RWPE1 (cell line): ENCODE measurements around the gene LRRC8A.
A peak's percentile ranks its signal among the peaks of the same experiment; 100 is the strongest.

Experiments
- CTCF ChIA-PET: fragments of 350-600 bp; sonication (Branson Sonifier 250); formaldehyde crosslinking; extraction: SDS; loops from one replicate; lab custom pipeline; 2021; lab: Yijun Ruan, JAX
- POLR2A ChIA-PET: fragments of 400-600 bp; formaldehyde crosslinking; extraction: SDS; loops from one replicate; lab custom pipeline; 2020; ENCODE audit warnings: antibody characterized with exemption; ENCODE audit not compliant: low non-redundant PET; lab: Yijun Ruan, JAX
- DNase-seq: peaks from one replicate; pipeline ENCODE4 v3.0.0; 2012; ENCODE audit warnings: low spot score
- H3K27ac ChIP-seq: fragments of 450-650 bp; 2 replicates; pipeline ENCODE4 v1.5.1; 2017
- TF ChIP-seq, protein P1 (sequence below): fragments of 450-650 bp; conservative IDR thresholded peaks from 2 replicates; pipeline ENCODE4 v1.5.1; 2017; ENCODE audit warnings: low read depth, mild to moderate bottlenecking

Gene LRRC8A

GRCh38 chr9:128916745-128917144 lies 34.8 kb downstream of the LRRC8A start:
- DNase-seq = no peak
- POLR2A ChIA-PET = no interaction called here
- TF ChIP-seq, protein P1, sequence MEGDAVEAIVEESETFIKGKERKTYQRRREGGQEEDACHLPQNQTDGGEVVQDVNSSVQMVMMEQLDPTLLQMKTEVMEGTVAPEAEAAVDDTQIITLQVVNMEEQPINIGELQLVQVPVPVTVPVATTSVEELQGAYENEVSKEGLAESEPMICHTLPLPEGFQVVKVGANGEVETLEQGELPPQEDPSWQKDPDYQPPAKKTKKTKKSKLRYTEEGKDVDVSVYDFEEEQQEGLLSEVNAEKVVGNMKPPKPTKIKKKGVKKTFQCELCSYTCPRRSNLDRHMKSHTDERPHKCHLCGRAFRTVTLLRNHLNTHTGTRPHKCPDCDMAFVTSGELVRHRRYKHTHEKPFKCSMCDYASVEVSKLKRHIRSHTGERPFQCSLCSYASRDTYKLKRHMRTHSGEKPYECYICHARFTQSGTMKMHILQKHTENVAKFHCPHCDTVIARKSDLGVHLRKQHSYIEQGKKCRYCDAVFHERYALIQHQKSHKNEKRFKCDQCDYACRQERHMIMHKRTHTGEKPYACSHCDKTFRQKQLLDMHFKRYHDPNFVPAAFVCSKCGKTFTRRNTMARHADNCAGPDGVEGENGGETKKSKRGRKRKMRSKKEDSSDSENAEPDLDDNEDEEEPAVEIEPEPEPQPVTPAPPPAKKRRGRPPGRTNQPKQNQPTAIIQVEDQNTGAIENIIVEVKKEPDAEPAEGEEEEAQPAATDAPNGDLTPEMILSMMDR = no peak
- CTCF ChIA-PET = no interaction called here
- H3K27ac ChIP-seq = peak overlapping the region; percentile 99

DNA sequence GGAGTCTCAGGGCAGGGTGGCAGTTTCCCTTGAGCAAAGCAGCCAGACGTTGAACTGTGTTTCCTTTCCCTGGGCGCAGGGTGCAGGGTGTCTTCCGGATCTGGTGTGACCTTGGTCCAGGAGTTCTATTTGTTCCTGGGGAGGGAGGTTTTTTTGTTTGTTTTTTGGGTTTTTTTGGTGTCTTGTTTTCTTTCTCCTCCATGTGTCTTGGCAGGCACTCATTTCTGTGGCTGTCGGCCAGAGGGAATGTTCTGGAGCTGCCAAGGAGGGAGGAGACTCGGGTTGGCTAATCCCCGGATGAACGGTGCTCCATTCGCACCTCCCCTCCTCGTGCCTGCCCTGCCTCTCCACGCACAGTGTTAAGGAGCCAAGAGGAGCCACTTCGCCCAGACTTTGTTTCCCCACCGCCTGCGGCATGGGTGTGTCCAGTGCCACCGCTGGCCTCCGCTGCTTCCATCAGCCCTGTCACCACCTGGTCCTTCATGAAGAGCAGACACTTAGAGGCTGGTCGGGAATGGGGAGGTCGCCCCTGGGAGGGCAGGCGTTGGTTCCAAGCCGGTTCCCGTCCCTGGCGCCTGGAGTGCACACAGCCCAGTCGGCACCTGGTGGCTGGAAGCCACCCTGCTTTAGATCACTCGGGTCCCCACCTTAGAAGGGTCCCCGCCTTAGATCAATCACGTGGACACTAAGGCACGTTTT lies 35.4 kb downstream of the LRRC8A start:
- peak overlapping the region; percentile 99 for H3K27ac ChIP-seq
- peak; percentile 52 for DNase-seq
- ChIA-PET POLR2A (no interaction called here), CTCF (no interaction called here)
- TF ChIP-seq, protein P1 = no peak

DNA sequence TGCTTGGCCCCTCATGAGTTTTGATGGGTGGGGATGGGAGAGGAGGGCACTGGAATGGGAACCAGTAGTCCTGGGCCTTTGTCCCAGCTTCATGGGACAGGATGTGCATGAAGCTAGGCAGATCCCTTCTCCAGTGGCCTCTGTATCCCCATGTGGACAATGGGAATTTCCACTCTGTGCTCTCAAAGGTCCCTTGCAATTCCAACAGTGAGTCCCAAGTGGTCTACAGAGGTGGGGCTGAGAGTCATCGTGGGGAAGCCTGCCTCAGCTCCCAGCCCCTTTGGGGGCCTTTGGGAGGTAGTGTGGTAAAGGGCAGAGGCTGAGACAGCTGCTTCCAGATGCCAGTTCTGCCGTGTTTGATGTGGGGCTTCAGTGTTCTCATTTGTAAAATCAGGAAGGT lies 37.0 kb downstream of the LRRC8A start:
- POLR2A ChIA-PET = no interaction called here
- TF ChIP-seq, protein P1 = no peak
- CTCF ChIA-PET = interaction anchor here (0.6 to 1.4 kb wide), 4 partner anchors 8 to 1297 kb away, joined by 3 to 5 read pairs (median 4); no protein-coding TSS in a partner anchor

GRCh38 chr9:128919402-128920089 lies 37.6 kb downstream of the LRRC8A start:
- CTCF ChIA-PET = interaction anchor here (0.6 to 1.4 kb wide), 4 partner anchors 29 to 58 kb away, joined by 3 to 6 read pairs (median 4); no protein-coding TSS in a partner anchor
- peak overlapping the region; percentile 99 for H3K27ac ChIP-seq

More for the DNA sequence above, 37.0 kb downstream of the LRRC8A start:
- peak overlapping the region; percentile 99 for H3K27ac ChIP-seq
- DNase-seq = no peak

GRCh38 chr9:128920381-128921058 lies 38.6 kb downstream of the LRRC8A start, which contains the start of gene PHYHD1:
Gene PHYHD1 (plus strand): TSS chr9:128920982. CDS start chr9:128922324, 1,342 bp downstream.
- ChIA-PET POLR2A (interaction anchor here (0.6 kb wide), 1 partner anchor 30 kb away, joined by 3 read pairs; no protein-coding TSS in a partner anchor), CTCF (interaction anchor here (0.5 to 1.1 kb wide), 5 partner anchors 19 to 1119 kb away, joined by 3 to 6 read pairs (median 3); no protein-coding TSS in a partner anchor)
- DNase-seq = peak; percentile 74
- H3K27ac ChIP-seq = peak within 1 kb of the TSS; percentile 99
- TF ChIP-seq, protein P1 = no peak

More at GRCh38 chr9:128919402-128920089, 37.6 kb downstream of the LRRC8A start:
- TF ChIP-seq, protein P1 = no peak
- POLR2A ChIA-PET = no interaction called here
- no peak for DNase-seq
